NCI-H1105 (cell line): ENCODE results near the gene SEC24D.
"Not testable (repeated sequence)": the region's sequence is repeated elsewhere in the genome, so short reads cannot be mapped to it uniquely, and the experiment has no call there.

ENCODE experiments used
- DNase-seq: peaks from one replicate; lab custom pipeline; 2025; lab: John Stamatoyannopoulos, UW

Gene SEC24D

GRCh38 chr4:118810991-118811764 is 24.7 kb downstream of the SEC24D start:
- DNase-seq, result no peak

- DNase-seq, result no peak
These were observed 28.3 kb downstream of the SEC24D start for GRCh38 chr4:118807659-118808058.

GRCh38 chr4:118803253-118803652 is 32.7 kb downstream of the SEC24D start:
- no peak for DNase-seq

GRCh38 chr4:118801895-118802575 is 33.9 kb downstream of the SEC24D start:
- DNase-seq, result no peak

- DNase-seq, result no peak
These were observed 36.5 kb downstream of the SEC24D start for GRCh38 chr4:118799231-118799942.

- DNase-seq, result no peak
These were observed 37.3 kb downstream of the SEC24D start for GRCh38 chr4:118798658-118799057.

- DNase-seq, result no peak
These were observed 38.3 kb downstream of the SEC24D start for GRCh38 chr4:118797558-118798142.

- DNase-seq, result not testable (repeated sequence)
These were observed 44.1 kb downstream of the SEC24D start for GRCh38 chr4:118791690-118792446.

- no peak for DNase-seq
These were observed 45.4 kb downstream of the SEC24D start for GRCh38 chr4:118790544-118790943.

GRCh38 chr4:118788911-118789310 is 47.0 kb downstream of the SEC24D start:
- DNase-seq, result no peak

GRCh38 chr4:118787844-118788380 is 48.0 kb downstream of the SEC24D start:
- DNase-seq, result no peak

- no peak for DNase-seq
These were observed 51.1 kb downstream of the SEC24D start for GRCh38 chr4:118784776-118785175.

- DNase-seq, result no peak
These were observed 52.0 kb downstream of the SEC24D start for GRCh38 chr4:118783887-118784286.

- not testable (repeated sequence) for DNase-seq
These were observed 53.0 kb downstream of the SEC24D start for GRCh38 chr4:118782886-118783285.

- DNase-seq, result not testable (repeated sequence)
These were observed 58.3 kb downstream of the SEC24D start for GRCh38 chr4:118777649-118778048.

GRCh38 chr4:118776955-118777640 is 58.8 kb downstream of the SEC24D start:
- not testable (repeated sequence) for DNase-seq

GRCh38 chr4:118776157-118776954 is 59.6 kb downstream of the SEC24D start:
- no peak for DNase-seq

GRCh38 chr4:118775405-118775804 is 60.5 kb downstream of the SEC24D start:
- DNase-seq, result no peak

- no peak for DNase-seq
These were observed 60.9 kb downstream of the SEC24D start for GRCh38 chr4:118774989-118775388.

GRCh38 chr4:118774321-118774720 is 61.6 kb downstream of the SEC24D start:
- DNase-seq, result no peak
